ENCODE results near the gene TMPRSS2.

TMPRSS2 gene

GRCh38 chr21:41453198-41453597 lies 54.8 kb downstream of the TMPRSS2 start:
- no peak overlapping the region for H3K4me3 ChIP-seq (replicated peaks; ENCODE audit: low read depth, low read length)
- H3K36me3 ChIP-seq (ENCODE audit: control insufficient read depth, insufficient read depth, low read length), result peaks cover 56% of the 10 kb centered on the region
- no peak for DNase-seq (ENCODE audit: extremely low read depth, insufficient read length)
- no peak for TF ChIP-seq CTCF (IDR thresholded peaks at IDR 0.05; ENCODE audit: insufficient read depth, low read length, poor library complexity, severe bottlenecking)
- H3K27me3 ChIP-seq (replicated peaks; ENCODE audit: control insufficient read depth, insufficient read depth, low read length), result no peaks in the 10 kb centered on the region

- no peak for TF ChIP-seq CTCF (IDR thresholded peaks at IDR 0.05; ENCODE audit: insufficient read depth, low read length, poor library complexity, severe bottlenecking)
- Histone ChIP-seq H3K4me3 (replicated peaks; ENCODE audit: low read depth, low read length) (no peak overlapping the region), H3K36me3 (ENCODE audit: control insufficient read depth, insufficient read depth, low read length) (peaks cover 53% of the 10 kb centered on the region), H3K27me3 (replicated peaks; ENCODE audit: control insufficient read depth, insufficient read depth, low read length) (no peaks in the 10 kb centered on the region)
- DNase-seq (ENCODE audit: extremely low read depth, insufficient read length), result no peak
Observed at GRCh38 chr21:41451753-41452676, 55.9 kb downstream of the TMPRSS2 start.

- peaks cover 60% of the 10 kb centered on the region for H3K36me3 ChIP-seq (ENCODE audit: control insufficient read depth, insufficient read depth, low read length)
- H3K4me3 ChIP-seq (replicated peaks; ENCODE audit: low read depth, low read length), result no peak overlapping the region
Observed at GRCh38 chr21:41449613-41450012, 58.3 kb downstream of the TMPRSS2 start.

GRCh38 chr21:41447356-41447755 lies 60.6 kb downstream of the TMPRSS2 start:
- Histone ChIP-seq H3K4me3 (replicated peaks; ENCODE audit: low read depth, low read length) (no peak overlapping the region), H3K36me3 (ENCODE audit: control insufficient read depth, insufficient read depth, low read length) (peaks cover 54% of the 10 kb centered on the region), H3K27me3 (replicated peaks; ENCODE audit: control insufficient read depth, insufficient read depth, low read length) (no peaks in the 10 kb centered on the region)
- DNase-seq (ENCODE audit: extremely low read depth, insufficient read length), result no peak
- TF ChIP-seq CTCF (IDR thresholded peaks at IDR 0.05; ENCODE audit: insufficient read depth, low read length, poor library complexity, severe bottlenecking), result no peak

More at GRCh38 chr21:41449613-41450012, 58.3 kb downstream of the TMPRSS2 start:
- H3K27me3 ChIP-seq (replicated peaks; ENCODE audit: control insufficient read depth, insufficient read depth, low read length), result no peaks in the 10 kb centered on the region
- DNase-seq (ENCODE audit: extremely low read depth, insufficient read length), result no peak
- no peak for TF ChIP-seq CTCF (IDR thresholded peaks at IDR 0.05; ENCODE audit: insufficient read depth, low read length, poor library complexity, severe bottlenecking)

GRCh38 chr21:41446586-41446985 lies 61.4 kb downstream of the TMPRSS2 start:
- Histone ChIP-seq H3K36me3 (ENCODE audit: control insufficient read depth, insufficient read depth, low read length) (peaks cover 49% of the 10 kb centered on the region), H3K27me3 (replicated peaks; ENCODE audit: control insufficient read depth, insufficient read depth, low read length) (no peaks in the 10 kb centered on the region), H3K4me3 (replicated peaks; ENCODE audit: low read depth, low read length) (no peak overlapping the region)
- TF ChIP-seq CTCF (IDR thresholded peaks at IDR 0.05; ENCODE audit: insufficient read depth, low read length, poor library complexity, severe bottlenecking), result no peak
- DNase-seq (ENCODE audit: extremely low read depth, insufficient read length), result no peak

Data from GM06990 (cell line).